Adrenal gland (tissue), 5 donors: ENCODE data around the gene COL5A1.

ENCODE experiments used
- POLR2A ChIP-seq, 2 donors: fragments of 450-650 bp; IDR thresholded peaks; one replicate each; pipeline ENCODE4 v1.6.1; 2017; ENCODE audit warnings: antibody characterized with exemption in 2 of 2, mild to moderate bottlenecking in 2 of 2, moderate library complexity in 1 of 2
- TF ChIP-seq, protein P1 (sequence below), 6 experiments: fragments of 450-650 bp in 4 of 6; fragments of 200-600 bp in 2 of 6; sonication (generic) in 1 of 6; IDR thresholded peaks; 1 replicate in 5 of 6; 2 replicates in 1 of 6; pipeline versions ENCODE4 v1.5.1 to v1.8.0; 2016 to 2021; ENCODE audit warnings: antibody characterized with exemption in 6 of 6, mild to moderate bottlenecking in 2 of 6, moderate library complexity in 1 of 6
- donor health status: DM: no; HTN: no; CAD: no.

DNA sequence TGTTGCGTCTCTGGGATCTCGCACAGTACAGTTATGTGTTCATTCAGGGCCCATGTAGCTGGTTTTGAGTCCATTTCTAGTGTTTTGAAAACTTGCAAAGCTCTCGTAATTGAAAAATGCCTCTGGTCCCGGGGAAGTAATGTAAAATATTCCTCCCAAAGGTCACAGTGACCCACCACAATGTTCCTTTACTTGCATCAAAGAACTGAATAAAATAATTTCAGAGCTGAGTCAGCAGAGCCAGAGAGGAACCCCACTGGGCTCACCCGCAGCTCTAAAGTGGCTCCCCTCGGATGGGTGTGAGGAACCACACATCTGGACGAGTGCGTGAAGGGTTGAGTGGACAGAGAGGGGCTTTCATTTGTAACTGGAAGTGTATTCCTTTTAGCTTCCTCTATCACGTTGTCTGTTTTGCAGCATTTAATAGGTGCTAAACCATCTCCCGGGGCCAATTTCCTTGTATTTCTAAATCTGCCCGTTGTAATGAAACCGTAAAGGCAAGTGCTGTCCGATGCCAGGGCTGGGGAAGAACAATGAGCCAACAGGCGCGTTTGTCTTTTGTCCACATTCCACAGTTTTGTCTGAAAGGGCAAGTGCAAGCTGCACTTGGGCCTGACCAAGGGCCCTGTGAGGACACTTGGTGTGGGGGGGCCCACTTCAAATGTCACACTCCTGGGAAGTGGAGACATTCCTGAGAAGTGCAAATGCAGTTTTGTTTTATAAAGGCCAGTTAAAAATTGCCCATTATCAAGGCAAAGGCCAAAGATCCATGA is 29.9 kb downstream of the COL5A1 start:
- TF ChIP-seq, protein P1, sequence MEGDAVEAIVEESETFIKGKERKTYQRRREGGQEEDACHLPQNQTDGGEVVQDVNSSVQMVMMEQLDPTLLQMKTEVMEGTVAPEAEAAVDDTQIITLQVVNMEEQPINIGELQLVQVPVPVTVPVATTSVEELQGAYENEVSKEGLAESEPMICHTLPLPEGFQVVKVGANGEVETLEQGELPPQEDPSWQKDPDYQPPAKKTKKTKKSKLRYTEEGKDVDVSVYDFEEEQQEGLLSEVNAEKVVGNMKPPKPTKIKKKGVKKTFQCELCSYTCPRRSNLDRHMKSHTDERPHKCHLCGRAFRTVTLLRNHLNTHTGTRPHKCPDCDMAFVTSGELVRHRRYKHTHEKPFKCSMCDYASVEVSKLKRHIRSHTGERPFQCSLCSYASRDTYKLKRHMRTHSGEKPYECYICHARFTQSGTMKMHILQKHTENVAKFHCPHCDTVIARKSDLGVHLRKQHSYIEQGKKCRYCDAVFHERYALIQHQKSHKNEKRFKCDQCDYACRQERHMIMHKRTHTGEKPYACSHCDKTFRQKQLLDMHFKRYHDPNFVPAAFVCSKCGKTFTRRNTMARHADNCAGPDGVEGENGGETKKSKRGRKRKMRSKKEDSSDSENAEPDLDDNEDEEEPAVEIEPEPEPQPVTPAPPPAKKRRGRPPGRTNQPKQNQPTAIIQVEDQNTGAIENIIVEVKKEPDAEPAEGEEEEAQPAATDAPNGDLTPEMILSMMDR (IDR thresholded peaks at IDR 0.05) = no peak
- TF ChIP-seq POLR2A (IDR thresholded peaks at IDR 0.05) = no peak
